ENCODE results near the gene PON1. TPM values are rescaled to one million over a fixed set of nuclear protein-coding genes. Genes with fewer than 3 reads are reported as not detected.

Gene PON1
- total RNA-seq, 2 donors from 2014 or later: not detected

- ATAC-seq (ENCODE audit: insufficient number of reproducible peaks, low FRiP score, low read depth) (no peak), DNase-seq (ENCODE audit: low spot score) (no peak)
- Histone ChIP-seq H3K36me3 (no peaks in the 10 kb centered on the region), H3K4me1 (ENCODE audit: control insufficient read depth in 1 of 2, low read depth in 2 of 2) (no peaks in the 10 kb centered on the region), H3K9me3 (no peaks in the 10 kb centered on the region), H3K27ac (no peak overlapping the region), H3K4me3 (no peak overlapping the region), H3K27me3 (replicated peaks; ENCODE audit: insufficient read depth) (no peaks in the 10 kb centered on the region)
- no peak for TF ChIP-seq CTCF (IDR thresholded peaks at IDR 0.05)
Measured at GRCh38 chr7:95298091-95298490, 26.2 kb downstream of the PON1 start.

- no peak for DNase-seq (ENCODE audit: low spot score)
- no peak for ATAC-seq (ENCODE audit: insufficient number of reproducible peaks, low FRiP score, low read depth)
- no peaks in the 10 kb centered on the region for H3K4me1 ChIP-seq (ENCODE audit: control insufficient read depth in 1 of 2, low read depth in 2 of 2)
- no peak overlapping the region for H3K4me3 ChIP-seq
- H3K9me3 ChIP-seq: no peaks in the 10 kb centered on the region
- H3K36me3 ChIP-seq: no peaks in the 10 kb centered on the region
- no peak overlapping the region for H3K27ac ChIP-seq
- no peak for TF ChIP-seq CTCF (IDR thresholded peaks at IDR 0.05)
- no peaks in the 10 kb centered on the region for H3K27me3 ChIP-seq (replicated peaks; ENCODE audit: insufficient read depth)
Measured at GRCh38 chr7:95297041-95297440, 27.3 kb downstream of the PON1 start.

GRCh38 chr7:95296456-95296855, 27.9 kb downstream of the PON1 start:
- ATAC-seq (ENCODE audit: insufficient number of reproducible peaks, low FRiP score, low read depth): no peak

GRCh38 chr7:95295397-95295796, 28.9 kb downstream of the PON1 start:
- H3K27me3 ChIP-seq (replicated peaks; ENCODE audit: insufficient read depth): no peaks in the 10 kb centered on the region
- no peak for DNase-seq (ENCODE audit: low spot score)
- no peak for TF ChIP-seq CTCF (IDR thresholded peaks at IDR 0.05)

More at GRCh38 chr7:95296456-95296855, 27.9 kb downstream of the PON1 start:
- no peak for DNase-seq (ENCODE audit: low spot score)
- no peaks in the 10 kb centered on the region for H3K4me1 ChIP-seq (ENCODE audit: control insufficient read depth in 1 of 2, low read depth in 2 of 2)
- no peaks in the 10 kb centered on the region for H3K9me3 ChIP-seq
- H3K27ac ChIP-seq: no peak overlapping the region
- no peaks in the 10 kb centered on the region for H3K27me3 ChIP-seq (replicated peaks; ENCODE audit: insufficient read depth)
- H3K4me3 ChIP-seq: no peak overlapping the region
- H3K36me3 ChIP-seq: no peaks in the 10 kb centered on the region
- TF ChIP-seq CTCF (IDR thresholded peaks at IDR 0.05): no peak

GRCh38 chr7:95290166-95290830, 34.0 kb downstream of the PON1 start:
- Histone ChIP-seq H3K4me3 (no peak overlapping the region), H3K9me3 (no peaks in the 10 kb centered on the region), H3K27ac (no peak overlapping the region), H3K36me3 (no peaks in the 10 kb centered on the region), H3K27me3 (replicated peaks; ENCODE audit: insufficient read depth) (no peaks in the 10 kb centered on the region), H3K4me1 (ENCODE audit: control insufficient read depth in 1 of 2, low read depth in 2 of 2) (no peaks in the 10 kb centered on the region)
- no peak for TF ChIP-seq CTCF (IDR thresholded peaks at IDR 0.05)
- ATAC-seq (ENCODE audit: insufficient number of reproducible peaks, low FRiP score, low read depth) (no peak), DNase-seq (ENCODE audit: low spot score) (no peak)

More at GRCh38 chr7:95295397-95295796, 28.9 kb downstream of the PON1 start:
- Histone ChIP-seq H3K27ac (no peak overlapping the region), H3K4me1 (ENCODE audit: control insufficient read depth in 1 of 2, low read depth in 2 of 2) (no peaks in the 10 kb centered on the region), H3K9me3 (no peaks in the 10 kb centered on the region), H3K4me3 (no peak overlapping the region), H3K36me3 (no peaks in the 10 kb centered on the region)
- ATAC-seq (ENCODE audit: insufficient number of reproducible peaks, low FRiP score, low read depth): no peak

Measured in thoracic aorta (tissue), 2 donors.